WERI-Rb-1 (cell line): ENCODE measurements around the gene KLHL11.

Source experiments
- DNase-seq: peaks from one replicate; pipeline ENCODE4 v3.0.0-alpha.2; 2020
- H3K27ac ChIP-seq: fragments of 250-450 bp; sonication (Bioruptor Pico); 2 replicates; pipeline ENCODE4 v1.5.1; 2020; ENCODE audit warnings: mild to moderate bottlenecking, moderate library complexity
- H3K27me3 ChIP-seq: fragments of 250-450 bp; sonication (Bioruptor Pico); 2 replicates; pipeline ENCODE4 v1.5.1; 2021; ENCODE audit warnings: mild to moderate bottlenecking, low read depth, moderate library complexity; ENCODE audit not compliant: insufficient read depth, severe bottlenecking
- H3K36me3 ChIP-seq: fragments of 250-450 bp; sonication (Bioruptor Pico); 2 replicates; pipeline ENCODE4 v1.5.1; 2020; ENCODE audit warnings: mild to moderate bottlenecking, moderate library complexity
- H3K4me3 ChIP-seq: 2 replicates; pipeline ENCODE4 v1.5.1; 2011; ENCODE audit warnings: low read depth, mild to moderate bottlenecking, control low read depth, low read length
- H3K9me3 ChIP-seq: fragments of 250-450 bp; sonication (Bioruptor Pico); 2 replicates; pipeline ENCODE4 v1.5.1; 2021; ENCODE audit warnings: mild to moderate bottlenecking, moderate library complexity; ENCODE audit not compliant: severe bottlenecking
- TF ChIP-seq, protein P1 (sequence below): IDR thresholded peaks from 2 replicates; pipeline ENCODE4 v1.5.1; 2011; ENCODE audit warnings: low read depth, mild to moderate bottlenecking, control low read depth, inconsistent platforms, low read length

Gene KLHL11

DNA sequence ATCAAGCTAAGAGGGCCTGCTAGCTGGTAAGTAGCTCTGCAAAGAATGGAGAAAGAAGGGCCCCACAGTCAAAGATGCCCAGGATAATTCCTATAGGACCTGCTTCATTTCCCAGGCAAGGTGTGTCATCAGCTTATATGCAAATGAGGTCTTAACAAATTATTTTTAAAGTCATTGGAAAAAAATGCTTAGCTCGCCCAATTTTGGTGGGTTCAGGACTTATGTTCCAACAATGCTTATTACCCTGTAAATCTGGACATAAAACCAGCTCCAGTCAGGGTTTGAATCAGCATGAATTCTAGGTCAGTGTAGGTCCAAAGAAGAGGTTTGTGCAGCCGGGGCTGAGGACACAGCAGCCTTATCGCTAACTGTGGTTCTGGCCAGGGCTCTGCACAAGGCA, 28.2 kb upstream of the KLHL11 start:
- H3K9me3 ChIP-seq: no peaks in the 10 kb centered on the region
- H3K27me3 ChIP-seq: no peaks in the 10 kb centered on the region
- H3K36me3 ChIP-seq: peaks cover 100% of the 10 kb centered on the region
- no peak overlapping the region for H3K4me3 ChIP-seq
- TF ChIP-seq, protein P1, sequence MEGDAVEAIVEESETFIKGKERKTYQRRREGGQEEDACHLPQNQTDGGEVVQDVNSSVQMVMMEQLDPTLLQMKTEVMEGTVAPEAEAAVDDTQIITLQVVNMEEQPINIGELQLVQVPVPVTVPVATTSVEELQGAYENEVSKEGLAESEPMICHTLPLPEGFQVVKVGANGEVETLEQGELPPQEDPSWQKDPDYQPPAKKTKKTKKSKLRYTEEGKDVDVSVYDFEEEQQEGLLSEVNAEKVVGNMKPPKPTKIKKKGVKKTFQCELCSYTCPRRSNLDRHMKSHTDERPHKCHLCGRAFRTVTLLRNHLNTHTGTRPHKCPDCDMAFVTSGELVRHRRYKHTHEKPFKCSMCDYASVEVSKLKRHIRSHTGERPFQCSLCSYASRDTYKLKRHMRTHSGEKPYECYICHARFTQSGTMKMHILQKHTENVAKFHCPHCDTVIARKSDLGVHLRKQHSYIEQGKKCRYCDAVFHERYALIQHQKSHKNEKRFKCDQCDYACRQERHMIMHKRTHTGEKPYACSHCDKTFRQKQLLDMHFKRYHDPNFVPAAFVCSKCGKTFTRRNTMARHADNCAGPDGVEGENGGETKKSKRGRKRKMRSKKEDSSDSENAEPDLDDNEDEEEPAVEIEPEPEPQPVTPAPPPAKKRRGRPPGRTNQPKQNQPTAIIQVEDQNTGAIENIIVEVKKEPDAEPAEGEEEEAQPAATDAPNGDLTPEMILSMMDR: no peak
- DNase-seq: no peak
- H3K27ac ChIP-seq: no peak overlapping the region

DNA sequence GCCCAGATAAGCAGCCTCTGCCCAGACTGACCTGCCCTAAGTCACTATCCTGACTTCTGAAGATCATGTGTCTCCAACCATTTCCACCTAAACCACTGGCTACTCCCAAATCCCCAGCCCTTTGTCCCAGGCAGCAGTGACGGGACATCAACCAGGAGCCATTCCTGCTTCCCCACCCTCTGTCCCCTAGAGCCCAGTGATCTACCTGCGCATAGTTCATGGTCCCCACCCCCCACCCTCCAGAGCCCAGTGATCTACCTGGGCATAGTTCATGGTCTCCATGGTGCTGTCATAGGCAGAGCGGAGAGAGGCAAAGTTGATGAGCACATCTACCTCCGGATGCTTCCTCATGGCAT, 26.8 kb upstream of the KLHL11 start:
- H3K27ac ChIP-seq: no peak overlapping the region; the same call in 1 of the 2 replicates
- TF ChIP-seq, protein P1: no peak
- no peaks in the 10 kb centered on the region for H3K27me3 ChIP-seq
- no peaks in the 10 kb centered on the region for H3K9me3 ChIP-seq
- DNase-seq: no peak
- no peak overlapping the region for H3K4me3 ChIP-seq
- peaks cover 100% of the 10 kb centered on the region for H3K36me3 ChIP-seq

DNA sequence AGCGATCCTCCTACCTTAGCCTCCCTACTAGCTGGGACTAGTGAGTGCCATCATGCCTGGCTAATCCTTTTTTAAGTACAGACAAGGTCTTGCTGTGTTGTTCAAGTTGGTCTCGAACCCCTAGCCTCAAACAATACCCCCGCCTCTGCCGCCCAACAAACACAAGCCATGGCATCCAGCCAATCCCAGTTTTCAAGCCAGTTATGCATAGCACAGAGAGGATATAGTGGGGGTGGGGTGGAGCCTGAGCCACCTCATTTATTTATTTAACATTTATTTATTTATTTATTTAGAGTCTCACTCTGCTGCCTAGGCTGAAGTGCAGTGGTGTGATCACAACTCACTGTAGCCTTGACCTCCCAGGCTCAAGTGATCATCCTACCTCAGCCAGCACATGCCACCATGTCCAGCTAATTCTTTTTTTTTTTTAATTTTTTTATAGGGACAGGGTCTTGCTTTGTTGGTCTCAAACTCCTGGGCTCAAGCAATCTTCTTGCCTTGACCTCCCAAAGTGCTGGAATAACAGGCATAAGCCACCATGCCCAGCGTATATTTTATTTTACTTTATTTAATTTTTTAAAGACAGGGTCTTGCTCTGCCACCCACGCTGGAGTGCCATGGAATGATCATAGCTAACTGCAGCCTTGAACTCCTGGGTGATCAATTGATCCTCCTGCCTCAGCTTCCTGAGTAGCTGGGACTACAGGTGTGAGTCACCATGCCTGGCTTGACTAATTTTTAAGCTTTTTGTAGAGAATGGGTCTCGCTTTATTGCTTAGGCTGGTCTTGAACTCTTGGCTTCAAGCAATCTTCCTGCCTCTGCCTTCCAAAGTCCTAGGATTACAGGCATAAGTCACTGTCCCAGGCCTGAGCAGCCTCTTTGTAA, 26.2 kb upstream of the KLHL11 start:
- Histone ChIP-seq H3K27me3 (no peaks in the 10 kb centered on the region), H3K9me3 (no peaks in the 10 kb centered on the region), H3K4me3 (no peak overlapping the region), H3K36me3 (peaks cover 100% of the 10 kb centered on the region), H3K27ac (peak overlapping the region; percentile 32)
- no peak for DNase-seq
- TF ChIP-seq, protein P1: no peak

DNA sequence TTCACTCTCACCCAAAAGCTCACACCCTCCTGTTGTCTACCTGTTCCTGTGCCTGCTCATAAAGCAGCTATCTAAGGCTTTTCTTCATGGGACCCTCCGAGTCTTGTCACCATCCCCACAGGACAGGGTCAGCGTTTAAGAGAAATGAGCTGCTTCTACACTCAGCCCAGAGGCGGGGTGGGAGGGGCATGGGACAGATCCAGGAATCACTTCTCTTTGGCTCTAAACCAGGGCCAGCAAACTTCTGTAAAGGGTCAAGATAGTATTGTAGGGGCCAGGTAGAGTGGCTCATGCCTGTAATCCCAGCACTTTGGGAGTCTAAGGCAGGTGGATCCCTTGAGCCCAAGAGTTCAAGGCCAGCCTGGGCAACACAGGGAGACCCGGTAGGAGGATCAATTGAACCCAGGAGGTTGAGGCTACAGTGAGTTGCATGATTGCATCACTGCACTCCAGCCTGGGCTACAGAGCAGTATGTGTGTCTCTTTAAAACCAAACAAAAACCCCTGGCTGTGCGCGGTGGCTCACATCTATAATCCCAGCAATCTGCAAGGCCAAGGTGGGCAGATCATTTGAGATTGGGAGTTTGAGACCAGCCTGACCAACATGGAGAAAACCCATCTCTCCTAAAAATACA, 23.2 kb upstream of the KLHL11 start:
- TF ChIP-seq, protein P1: no peak
- Histone ChIP-seq H3K9me3 (no peaks in the 10 kb centered on the region), H3K27ac (no peak overlapping the region; the same call in 1 of the 2 replicates), H3K4me3 (no peak overlapping the region), H3K36me3 (peaks cover 100% of the 10 kb centered on the region), H3K27me3 (no peaks in the 10 kb centered on the region)
- DNase-seq: no peak

- H3K27ac ChIP-seq: no peak overlapping the region; the same call in 1 of the 2 replicates
- TF ChIP-seq, protein P1: peak; percentile 68
- no peaks in the 10 kb centered on the region for H3K9me3 ChIP-seq
- peak; percentile 66 for DNase-seq
- no peaks in the 10 kb centered on the region for H3K27me3 ChIP-seq
- H3K36me3 ChIP-seq: peaks cover 95% of the 10 kb centered on the region
- H3K4me3 ChIP-seq: no peak overlapping the region
These were observed 20.5 kb upstream of the KLHL11 start for GRCh38 chr17:41885733-41886132.
